IPS-15b (cell line): ENCODE measurements around the gene TMPRSS3.

ENCODE experiments used
- H3K27me3 ChIP-seq: one replicate; pipeline ENCODE4 v1.6.1; 2013; ENCODE audit warnings: low read length; ENCODE audit not compliant: control insufficient read depth, insufficient read depth
- H3K36me3 ChIP-seq: one replicate; pipeline ENCODE4 v1.6.1; 2013; ENCODE audit warnings: low read length; ENCODE audit not compliant: control insufficient read depth, insufficient read depth
- H3K4me1 ChIP-seq: one replicate; pipeline ENCODE4 v1.6.1; 2013; ENCODE audit warnings: mild to moderate bottlenecking, low read length; ENCODE audit not compliant: control insufficient read depth, insufficient read depth
- H3K4me3 ChIP-seq: one replicate; pipeline ENCODE4 v1.5.1; 2013; ENCODE audit warnings: low read depth, low read length
- H3K9ac ChIP-seq: one replicate; pipeline ENCODE4 v1.6.1; 2013; ENCODE audit warnings: low read depth, mild to moderate bottlenecking, low read length
- H3K9me3 ChIP-seq: one replicate; pipeline ENCODE4 v1.6.1; 2013; ENCODE audit warnings: mild to moderate bottlenecking, low read length; ENCODE audit not compliant: control insufficient read depth, insufficient read depth

Gene TMPRSS3

DNA sequence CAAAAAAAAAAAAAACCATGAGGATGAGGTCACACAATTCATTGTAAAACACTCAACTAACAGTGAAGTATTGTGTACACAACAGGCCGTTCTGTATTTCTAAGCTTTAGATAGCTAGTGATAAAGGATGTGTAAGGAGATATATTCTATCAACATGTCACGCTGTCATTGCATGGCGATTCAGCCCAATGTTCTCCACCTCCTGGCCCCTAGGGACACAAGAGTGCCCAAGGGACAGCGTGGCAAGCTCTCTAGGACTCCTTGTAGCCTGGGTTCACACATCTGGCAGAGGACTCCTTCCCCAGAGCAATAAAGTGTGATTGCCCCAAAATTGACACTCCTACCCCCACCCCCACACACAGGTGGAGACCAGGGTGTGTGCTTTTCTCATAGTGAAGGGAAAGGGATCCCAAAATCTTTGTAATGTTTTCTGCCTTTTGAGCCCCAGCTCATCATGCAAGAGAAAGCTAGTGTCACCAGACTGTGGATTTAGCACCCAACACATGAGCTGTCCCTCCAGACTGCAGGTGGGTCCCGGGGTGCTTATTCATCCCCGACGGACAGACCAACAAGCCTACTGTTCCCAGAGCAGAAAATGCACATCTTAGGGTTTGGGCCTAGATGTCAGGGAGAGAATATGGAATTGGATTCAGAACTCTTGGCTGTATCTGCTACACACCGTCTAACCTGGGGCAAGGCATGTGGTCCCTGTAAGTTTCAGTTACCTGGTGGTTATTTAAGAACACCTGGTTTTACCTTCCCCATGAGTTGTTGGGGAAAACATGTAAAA, 11.5 kb downstream of the TMPRSS3 start:
- Histone ChIP-seq H3K27me3 (no peaks in the 10 kb centered on the region), H3K9me3 (no peaks in the 10 kb centered on the region), H3K9ac (no peak overlapping the region), H3K36me3 (no peaks in the 10 kb centered on the region), H3K4me3 (no peak overlapping the region), H3K4me1 (peaks cover 5% of the 10 kb centered on the region)

DNA sequence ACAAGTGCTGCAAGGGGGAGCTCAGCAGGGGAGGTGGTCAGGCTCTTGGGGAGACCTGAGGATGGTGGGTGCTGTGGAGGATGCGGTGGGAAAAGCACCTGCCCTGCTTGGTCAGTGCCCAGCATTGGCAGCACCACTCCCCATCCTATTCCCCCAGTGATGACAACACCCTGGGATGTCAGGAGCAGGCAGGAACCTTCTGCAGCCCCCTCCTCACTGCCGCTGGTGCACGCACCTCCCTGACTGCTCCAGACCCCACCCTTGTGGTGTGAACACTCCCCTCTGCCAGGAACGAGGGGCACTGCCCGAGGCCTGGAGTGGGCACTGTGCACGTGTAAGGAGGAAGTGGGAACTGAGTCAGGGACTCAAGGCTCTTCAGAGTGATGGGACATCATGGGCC, 12.5 kb downstream of the TMPRSS3 start:
- Histone ChIP-seq H3K4me1 (no peaks in the 10 kb centered on the region), H3K27me3 (no peaks in the 10 kb centered on the region), H3K36me3 (no peaks in the 10 kb centered on the region)

DNA sequence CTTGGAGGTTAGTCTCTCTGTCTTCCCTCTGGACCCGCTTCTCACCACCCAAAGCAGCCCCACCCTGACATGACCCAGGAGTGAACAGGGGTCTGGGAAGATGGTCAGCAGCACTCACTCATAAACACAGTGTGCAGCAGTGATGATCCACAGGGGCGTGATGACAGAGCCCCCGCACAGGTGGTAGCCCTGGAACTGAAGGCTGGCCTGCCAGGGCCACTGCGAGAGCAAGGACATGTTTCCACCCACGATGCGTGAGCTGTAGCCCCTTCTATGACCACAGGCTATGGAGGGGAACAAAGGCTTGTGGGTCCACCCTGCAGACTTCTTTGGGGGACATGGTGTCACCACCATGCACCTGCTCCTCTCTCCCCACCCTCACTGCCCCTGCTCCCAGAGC, 12.9 kb downstream of the TMPRSS3 start:
- H3K4me3 ChIP-seq = no peak overlapping the region
- no peak overlapping the region for H3K9ac ChIP-seq
- no peaks in the 10 kb centered on the region for H3K9me3 ChIP-seq
- no peaks in the 10 kb centered on the region for H3K4me1 ChIP-seq
- no peaks in the 10 kb centered on the region for H3K27me3 ChIP-seq
- no peaks in the 10 kb centered on the region for H3K36me3 ChIP-seq

More for the DNA sequence above, 12.5 kb downstream of the TMPRSS3 start:
- Histone ChIP-seq H3K4me3 (no peak overlapping the region), H3K9me3 (no peaks in the 10 kb centered on the region), H3K9ac (no peak overlapping the region)

DNA sequence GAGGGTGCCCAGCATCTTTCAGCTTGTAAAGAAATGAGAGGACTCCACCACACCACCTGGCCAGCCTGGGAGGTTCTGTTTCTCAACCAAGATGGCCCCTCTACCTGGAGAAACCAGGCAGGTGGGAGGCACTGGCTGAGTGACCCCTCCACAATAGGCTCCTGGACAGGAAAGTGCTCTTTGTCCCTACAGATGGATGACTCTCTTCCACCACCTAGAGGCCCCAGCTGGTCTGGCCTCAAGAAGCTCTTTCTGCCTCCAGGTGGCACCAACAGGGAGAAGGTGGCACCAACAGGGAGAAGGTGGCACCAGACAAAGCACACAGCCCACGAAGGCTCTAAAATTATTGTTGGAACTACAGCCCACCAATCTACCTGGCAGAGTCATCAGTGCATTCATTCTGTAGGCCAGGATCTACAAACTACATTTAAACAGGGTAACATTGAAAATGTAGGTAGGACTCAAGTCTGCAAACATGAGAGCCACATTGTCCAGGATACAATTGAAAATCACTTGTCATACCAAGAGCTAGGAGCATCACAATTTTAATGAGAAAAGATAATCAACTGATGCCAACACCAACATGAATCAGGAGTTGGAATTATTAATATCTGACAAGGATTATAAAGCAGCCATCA, 14.4 kb downstream of the TMPRSS3 start:
- H3K9me3 ChIP-seq = no peaks in the 10 kb centered on the region
- H3K36me3 ChIP-seq = no peaks in the 10 kb centered on the region
- no peaks in the 10 kb centered on the region for H3K27me3 ChIP-seq
- H3K9ac ChIP-seq = no peak overlapping the region
- H3K4me1 ChIP-seq = no peaks in the 10 kb centered on the region
- no peak overlapping the region for H3K4me3 ChIP-seq

DNA sequence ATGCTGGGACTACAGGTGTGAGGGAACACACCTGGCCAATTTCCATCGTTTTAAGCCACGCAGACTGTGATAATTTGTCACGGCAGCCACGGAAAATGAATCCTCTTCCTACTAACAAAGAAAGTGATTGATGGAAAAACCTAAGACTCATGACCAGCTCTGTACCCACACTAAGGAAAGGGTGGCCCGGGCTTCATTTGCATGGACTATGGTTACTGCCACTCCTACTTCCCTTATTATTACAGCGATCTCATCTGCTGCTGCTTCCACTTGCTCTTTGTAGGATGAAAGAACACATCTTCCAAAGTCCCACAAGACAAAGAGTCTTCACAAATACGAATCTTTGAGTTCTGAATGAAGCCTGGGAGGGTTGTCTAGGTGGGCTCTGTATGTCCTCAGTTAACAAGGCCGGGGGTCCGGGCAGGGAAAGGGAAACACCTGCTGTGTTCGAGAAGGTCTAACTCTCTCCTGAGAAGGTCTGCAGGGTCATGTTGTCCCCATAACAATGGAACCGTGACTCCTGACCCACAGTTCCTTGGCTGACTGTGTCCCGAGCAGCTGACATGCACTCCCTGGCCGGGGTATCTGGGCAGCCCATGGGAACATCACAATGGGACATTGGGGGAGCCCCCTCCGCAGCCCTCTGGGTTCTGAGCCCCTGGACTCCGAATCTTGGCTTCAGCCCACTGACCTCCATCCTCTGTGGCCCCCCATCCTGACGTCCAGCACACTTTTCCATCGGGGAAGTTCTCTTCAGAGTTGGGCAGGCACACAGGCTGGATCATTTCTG, 16.2 kb downstream of the TMPRSS3 start:
- Histone ChIP-seq H3K4me1 (peaks cover 2% of the 10 kb centered on the region), H3K9me3 (no peaks in the 10 kb centered on the region), H3K4me3 (no peak overlapping the region), H3K36me3 (no peaks in the 10 kb centered on the region), H3K9ac (no peak overlapping the region), H3K27me3 (no peaks in the 10 kb centered on the region)

DNA sequence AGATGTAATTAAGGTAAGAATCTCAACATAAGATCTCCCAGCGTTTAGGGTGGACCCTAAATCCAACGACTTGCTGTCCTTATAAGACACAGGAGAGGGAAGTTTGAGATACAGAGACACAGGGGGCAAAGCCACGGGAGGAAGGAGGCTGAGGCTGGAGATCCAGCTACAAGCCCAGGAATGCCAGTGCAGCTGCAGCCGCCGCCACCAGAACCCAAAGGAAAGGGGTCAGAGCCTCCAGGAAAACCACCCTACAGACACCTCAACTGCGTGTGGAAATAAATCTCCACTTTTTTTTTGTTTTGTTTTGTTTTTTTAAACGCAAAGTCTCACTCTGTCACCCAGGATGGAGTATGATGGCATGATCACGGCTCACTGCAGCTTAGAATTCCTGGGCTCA, 17.4 kb downstream of the TMPRSS3 start:
- Histone ChIP-seq H3K4me1 (peaks cover 2% of the 10 kb centered on the region), H3K36me3 (no peaks in the 10 kb centered on the region), H3K9me3 (no peaks in the 10 kb centered on the region), H3K27me3 (no peaks in the 10 kb centered on the region), H3K9ac (no peak overlapping the region), H3K4me3 (no peak overlapping the region)

DNA sequence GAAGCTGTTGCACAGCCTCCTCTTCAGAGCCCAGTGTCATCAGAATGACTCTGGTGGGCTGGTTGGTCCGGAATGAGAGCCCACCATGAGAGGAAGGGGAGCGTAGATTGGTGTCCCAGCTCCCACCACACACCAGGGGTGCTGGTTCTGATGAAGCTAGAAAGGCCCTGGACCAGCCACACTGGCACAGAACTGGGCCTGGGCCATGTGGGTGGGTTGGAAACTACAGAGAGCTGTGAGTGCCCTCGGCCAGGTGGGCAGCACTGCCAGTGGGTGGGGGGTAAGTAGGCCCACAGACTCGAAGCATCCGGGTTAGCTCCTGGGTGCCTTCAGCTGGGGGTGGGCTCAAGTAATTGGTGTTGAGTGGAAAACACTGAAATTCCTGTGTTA, 17.9 kb downstream of the TMPRSS3 start:
- H3K27me3 ChIP-seq = no peaks in the 10 kb centered on the region
- no peak overlapping the region for H3K4me3 ChIP-seq
- H3K9me3 ChIP-seq = no peaks in the 10 kb centered on the region
- no peaks in the 10 kb centered on the region for H3K36me3 ChIP-seq
- H3K9ac ChIP-seq = no peak overlapping the region
- H3K4me1 ChIP-seq = peaks cover 2% of the 10 kb centered on the region

DNA sequence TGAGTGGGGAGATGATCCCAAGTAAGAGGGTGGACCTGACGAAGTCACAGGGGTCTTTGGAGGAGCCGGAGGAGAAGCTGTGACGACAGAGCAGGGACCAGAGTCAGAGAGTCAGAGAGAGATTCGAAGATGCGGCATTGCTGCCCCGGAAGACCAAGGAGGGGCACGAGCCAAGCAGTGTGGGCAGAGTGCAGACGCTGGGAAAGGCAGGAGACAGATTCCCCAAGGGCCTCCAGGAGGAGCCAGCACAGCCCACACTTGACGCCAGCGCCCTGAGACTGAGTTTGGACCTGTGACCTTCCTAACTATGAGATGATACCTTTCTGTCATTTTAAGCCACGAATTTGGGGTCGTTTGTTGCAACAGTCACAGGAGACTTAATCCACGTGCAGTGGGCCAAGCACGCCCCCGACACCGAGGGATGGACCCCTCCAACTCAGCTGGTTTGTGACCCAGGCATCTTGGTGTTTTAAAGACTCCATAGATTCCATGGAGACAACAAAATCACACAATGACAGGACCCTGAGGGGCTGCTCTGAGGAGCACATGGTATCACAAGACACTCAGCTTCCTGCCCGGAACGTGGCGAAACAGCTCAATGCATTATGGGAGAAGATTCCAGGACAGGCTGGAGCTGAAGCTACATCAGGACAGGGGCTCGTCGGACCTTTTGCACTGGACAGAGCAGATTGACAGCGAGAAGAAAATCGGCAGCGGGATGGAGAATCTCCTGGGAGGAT, 18.5 kb downstream of the TMPRSS3 start:
- no peak overlapping the region for H3K4me3 ChIP-seq
- H3K27me3 ChIP-seq = no peaks in the 10 kb centered on the region
- no peaks in the 10 kb centered on the region for H3K9me3 ChIP-seq
- no peaks in the 10 kb centered on the region for H3K36me3 ChIP-seq
- H3K9ac ChIP-seq = no peak overlapping the region
- peaks cover 2% of the 10 kb centered on the region for H3K4me1 ChIP-seq

DNA sequence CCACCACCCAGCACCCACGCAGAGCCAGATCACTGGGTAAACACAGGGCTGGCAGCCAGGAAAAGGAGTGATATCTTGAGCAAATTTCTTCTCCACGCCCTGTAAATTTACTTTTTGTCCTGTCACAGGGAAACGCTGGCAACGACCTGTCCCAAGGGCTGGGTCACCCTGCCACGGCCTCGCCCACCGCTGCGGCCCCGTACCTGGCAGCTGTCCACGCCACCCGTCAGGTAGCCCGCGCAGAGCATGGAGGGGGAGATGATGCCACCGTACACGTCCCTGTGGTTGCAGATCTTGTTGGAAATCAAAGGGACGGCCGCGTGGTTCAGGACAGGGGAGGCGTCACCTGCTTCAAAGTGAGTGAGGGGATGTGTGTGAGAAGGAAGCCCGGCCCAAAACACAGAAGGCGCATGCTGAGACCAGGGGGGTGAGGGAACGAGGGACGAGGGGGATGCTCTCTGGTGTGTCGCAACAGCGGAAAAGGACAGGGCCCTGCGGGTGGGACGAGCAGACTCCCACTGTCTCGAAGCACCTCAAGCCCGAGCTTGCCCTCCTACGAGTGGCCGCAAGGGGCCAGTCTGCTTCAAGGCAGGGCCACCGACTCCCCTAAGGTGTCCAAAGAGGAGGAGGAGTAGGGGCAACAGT, 19.4 kb downstream of the TMPRSS3 start:
- Histone ChIP-seq H3K4me3 (no peak overlapping the region), H3K27me3 (no peaks in the 10 kb centered on the region), H3K36me3 (no peaks in the 10 kb centered on the region), H3K4me1 (peaks cover 2% of the 10 kb centered on the region), H3K9ac (no peak overlapping the region), H3K9me3 (no peaks in the 10 kb centered on the region)

DNA sequence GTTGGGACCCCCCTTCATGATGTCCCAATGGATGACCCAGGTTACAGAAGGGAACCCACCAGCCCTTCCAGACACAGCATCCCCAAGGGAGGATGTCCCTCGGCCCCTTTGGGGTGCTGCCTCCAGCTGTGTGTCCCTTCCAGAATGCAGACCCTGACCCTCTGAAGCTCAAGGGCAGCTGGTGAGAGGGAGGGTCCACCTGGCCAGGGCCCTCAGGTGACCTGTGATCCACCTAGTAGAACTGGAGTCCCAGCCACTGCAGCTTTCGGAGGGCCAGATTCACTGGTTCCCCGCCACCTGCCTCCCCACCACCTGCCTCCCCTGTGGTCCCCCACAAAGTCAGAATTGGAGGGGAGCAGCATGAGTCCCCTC, 19.9 kb downstream of the TMPRSS3 start:
- Histone ChIP-seq H3K27me3 (no peaks in the 10 kb centered on the region), H3K9me3 (no peaks in the 10 kb centered on the region), H3K9ac (no peak overlapping the region), H3K4me3 (no peak overlapping the region), H3K36me3 (no peaks in the 10 kb centered on the region), H3K4me1 (peaks cover 2% of the 10 kb centered on the region)

DNA sequence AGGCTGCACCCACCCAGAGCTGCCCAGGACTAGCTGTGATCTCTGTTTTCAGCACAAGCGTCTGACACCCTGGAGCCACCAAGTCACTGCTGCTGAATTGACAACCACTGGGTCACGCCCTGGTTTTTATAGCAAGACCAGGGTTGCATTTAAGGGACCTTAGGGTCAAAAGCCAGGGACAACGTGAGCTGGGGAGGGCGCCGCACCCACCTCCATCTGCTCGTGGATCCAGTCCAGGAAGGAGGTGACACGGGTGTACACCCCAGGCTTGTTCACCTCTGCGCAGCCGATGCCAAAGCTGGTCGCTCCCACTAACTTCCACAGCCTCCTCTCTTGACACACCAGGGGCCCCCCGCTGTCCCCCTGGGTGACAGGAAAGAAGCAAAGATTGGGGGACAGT, 20.3 kb downstream of the TMPRSS3 start:
- H3K9ac ChIP-seq = no peak overlapping the region
- no peaks in the 10 kb centered on the region for H3K27me3 ChIP-seq
- peaks cover 2% of the 10 kb centered on the region for H3K4me1 ChIP-seq
- no peaks in the 10 kb centered on the region for H3K9me3 ChIP-seq
- no peaks in the 10 kb centered on the region for H3K36me3 ChIP-seq
- H3K4me3 ChIP-seq = no peak overlapping the region
